A204.1 (cell line): ENCODE results near the gene ELOVL3.
"Not testable (repeated sequence)": the region's sequence is repeated elsewhere in the genome, so short reads cannot be mapped to it uniquely, and the experiment has no call there.

ENCODE experiments used
- FAIRE-seq: peaks from 2 replicates; lab custom pipeline; 2012; peaks lifted over from hg19 to GRCh38; lab: Jason Lieb, UNC

ELOVL3 gene

GRCh38 chr10:102225646-102226541, at the start of gene ELOVL3:
Gene ELOVL3, plus strand, starts transcription at chr10:102226299. Its CDS starts 250 bp downstream, at chr10:102226549.
- FAIRE-seq = no peak

GRCh38 chr10:102184606-102185005, 41.5 kb upstream of the ELOVL3 start:
- no peak for FAIRE-seq

GRCh38 chr10:102185272-102185671, 40.8 kb upstream of the ELOVL3 start:
- FAIRE-seq = no peak

- FAIRE-seq = no peak
Observed at GRCh38 chr10:102185811-102186527, 40.1 kb upstream of the ELOVL3 start.

GRCh38 chr10:102188298-102188940, 37.7 kb upstream of the ELOVL3 start:
- no peak for FAIRE-seq

- FAIRE-seq = peak; percentile 79
Observed at GRCh38 chr10:102188941-102189898, 36.9 kb upstream of the ELOVL3 start.

GRCh38 chr10:102191956-102192355, 34.1 kb upstream of the ELOVL3 start:
- no peak for FAIRE-seq

GRCh38 chr10:102195296-102195870, 30.7 kb upstream of the ELOVL3 start:
- FAIRE-seq = no peak

- FAIRE-seq = no peak
Observed at GRCh38 chr10:102196893-102197292, 29.2 kb upstream of the ELOVL3 start.

GRCh38 chr10:102198027-102198426, 28.1 kb upstream of the ELOVL3 start:
- FAIRE-seq = no peak

- FAIRE-seq = no peak
Observed at GRCh38 chr10:102200751-102201640, 25.1 kb upstream of the ELOVL3 start.

- FAIRE-seq = no peak
Observed at GRCh38 chr10:102202386-102202785, 23.7 kb upstream of the ELOVL3 start.

- no peak for FAIRE-seq
Observed at GRCh38 chr10:102208311-102209035, 17.6 kb upstream of the ELOVL3 start.

- FAIRE-seq = no peak
Observed at GRCh38 chr10:102211615-102212299, 14.3 kb upstream of the ELOVL3 start.

- not testable (repeated sequence) for FAIRE-seq
Observed at GRCh38 chr10:102213599-102213998, 12.5 kb upstream of the ELOVL3 start.

GRCh38 chr10:102219370-102219769, 6.7 kb upstream of the ELOVL3 start:
- FAIRE-seq = no peak

- FAIRE-seq = no peak
Observed at GRCh38 chr10:102220612-102221011, 5.5 kb upstream of the ELOVL3 start.

GRCh38 chr10:102222797-102223196, 3.3 kb upstream of the ELOVL3 start:
- no peak for FAIRE-seq

GRCh38 chr10:102226542-102226870, 407 bp downstream of the ELOVL3 start:
- no peak for FAIRE-seq
